Measurements from ENCODE around the gene COCH. TPM values are rescaled to one million over a fixed set of nuclear protein-coding genes. Genes with fewer than 3 reads are reported as not detected.
"Not testable (repeated sequence)": the region's sequence is repeated elsewhere in the genome, so short reads cannot be mapped to it uniquely, and the experiment has no call there.

COCH gene
- total RNA-seq, 1 donor from 2014 or later: 3.7 TPM

GRCh38 chr14:30921788-30922187, 47.4 kb downstream of the COCH start:
- DNase-seq (ENCODE audit: low spot score): no peak
- TF ChIP-seq CTCF (IDR thresholded peaks at IDR 0.05; ENCODE audit: unreplicated experiment): no peak

GRCh38 chr14:30925254-30925653, 50.9 kb downstream of the COCH start:
- Mint-ChIP-seq H3K27me3 (ENCODE audit: unreplicated experiment) (peaks cover 2% of the 10 kb centered on the region), H3K27ac (ENCODE audit: unreplicated experiment) (no peak overlapping the region), H3K36me3 (ENCODE audit: low read depth, unreplicated experiment) (peaks cover 3% of the 10 kb centered on the region), H3K9me3 (ENCODE audit: unreplicated experiment) (no peaks in the 10 kb centered on the region), H3K4me3 (ENCODE audit: unreplicated experiment) (no peak overlapping the region), H3K4me1 (ENCODE audit: unreplicated experiment) (no peaks in the 10 kb centered on the region)
- no peak for DNase-seq (ENCODE audit: low spot score)
- no peak for TF ChIP-seq CTCF (IDR thresholded peaks at IDR 0.05; ENCODE audit: unreplicated experiment)

More at GRCh38 chr14:30921788-30922187, 47.4 kb downstream of the COCH start:
- Mint-ChIP-seq H3K4me1 (ENCODE audit: unreplicated experiment) (no peaks in the 10 kb centered on the region), H3K9me3 (ENCODE audit: unreplicated experiment) (no peaks in the 10 kb centered on the region), H3K36me3 (ENCODE audit: low read depth, unreplicated experiment) (peaks cover 3% of the 10 kb centered on the region), H3K27ac (ENCODE audit: unreplicated experiment) (no peak overlapping the region), H3K27me3 (ENCODE audit: unreplicated experiment) (peaks cover 2% of the 10 kb centered on the region), H3K4me3 (ENCODE audit: unreplicated experiment) (no peak overlapping the region)

GRCh38 chr14:30928462-30928861, 54.1 kb downstream of the COCH start:
- no peaks in the 10 kb centered on the region for H3K9me3 Mint-ChIP-seq (ENCODE audit: unreplicated experiment)
- H3K4me3 Mint-ChIP-seq (ENCODE audit: unreplicated experiment): no peak overlapping the region
- H3K27me3 Mint-ChIP-seq (ENCODE audit: unreplicated experiment): no peaks in the 10 kb centered on the region
- no peak overlapping the region for H3K27ac Mint-ChIP-seq (ENCODE audit: unreplicated experiment)
- DNase-seq (ENCODE audit: low spot score): no peak
- H3K36me3 Mint-ChIP-seq (ENCODE audit: low read depth, unreplicated experiment): peaks cover 3% of the 10 kb centered on the region
- H3K4me1 Mint-ChIP-seq (ENCODE audit: unreplicated experiment): no peaks in the 10 kb centered on the region
- TF ChIP-seq CTCF (IDR thresholded peaks at IDR 0.05; ENCODE audit: unreplicated experiment): no peak

GRCh38 chr14:30933937-30934336, 59.6 kb downstream of the COCH start:
- not testable (repeated sequence) for H3K27ac Mint-ChIP-seq (ENCODE audit: unreplicated experiment)

GRCh38 chr14:30935445-30935844, 61.1 kb downstream of the COCH start:
- no peak overlapping the region for H3K4me3 Mint-ChIP-seq (ENCODE audit: unreplicated experiment)
- no peak for TF ChIP-seq CTCF (IDR thresholded peaks at IDR 0.05; ENCODE audit: unreplicated experiment)
- no peak overlapping the region for H3K27ac Mint-ChIP-seq (ENCODE audit: unreplicated experiment)
- no peak for DNase-seq (ENCODE audit: low spot score)
- H3K36me3 Mint-ChIP-seq (ENCODE audit: low read depth, unreplicated experiment): peaks cover 6% of the 10 kb centered on the region
- H3K27me3 Mint-ChIP-seq (ENCODE audit: unreplicated experiment): no peaks in the 10 kb centered on the region
- no peaks in the 10 kb centered on the region for H3K4me1 Mint-ChIP-seq (ENCODE audit: unreplicated experiment)
- H3K9me3 Mint-ChIP-seq (ENCODE audit: unreplicated experiment): no peaks in the 10 kb centered on the region

More at GRCh38 chr14:30933937-30934336, 59.6 kb downstream of the COCH start:
- not testable (repeated sequence) for H3K36me3 Mint-ChIP-seq (ENCODE audit: low read depth, unreplicated experiment); H3K27me3 Mint-ChIP-seq (ENCODE audit: unreplicated experiment); H3K4me1 Mint-ChIP-seq (ENCODE audit: unreplicated experiment); H3K4me3 Mint-ChIP-seq (ENCODE audit: unreplicated experiment); H3K9me3 Mint-ChIP-seq (ENCODE audit: unreplicated experiment); DNase-seq (ENCODE audit: low spot score)
